ENCODE measurements around the gene SNW1.
A peak's percentile ranks its signal among the peaks of the same experiment; 100 is the strongest.
"Not testable (repeated sequence)": the region's sequence is repeated elsewhere in the genome, so short reads cannot be mapped to it uniquely, and the experiment has no call there.

SNW1 gene

DNA sequence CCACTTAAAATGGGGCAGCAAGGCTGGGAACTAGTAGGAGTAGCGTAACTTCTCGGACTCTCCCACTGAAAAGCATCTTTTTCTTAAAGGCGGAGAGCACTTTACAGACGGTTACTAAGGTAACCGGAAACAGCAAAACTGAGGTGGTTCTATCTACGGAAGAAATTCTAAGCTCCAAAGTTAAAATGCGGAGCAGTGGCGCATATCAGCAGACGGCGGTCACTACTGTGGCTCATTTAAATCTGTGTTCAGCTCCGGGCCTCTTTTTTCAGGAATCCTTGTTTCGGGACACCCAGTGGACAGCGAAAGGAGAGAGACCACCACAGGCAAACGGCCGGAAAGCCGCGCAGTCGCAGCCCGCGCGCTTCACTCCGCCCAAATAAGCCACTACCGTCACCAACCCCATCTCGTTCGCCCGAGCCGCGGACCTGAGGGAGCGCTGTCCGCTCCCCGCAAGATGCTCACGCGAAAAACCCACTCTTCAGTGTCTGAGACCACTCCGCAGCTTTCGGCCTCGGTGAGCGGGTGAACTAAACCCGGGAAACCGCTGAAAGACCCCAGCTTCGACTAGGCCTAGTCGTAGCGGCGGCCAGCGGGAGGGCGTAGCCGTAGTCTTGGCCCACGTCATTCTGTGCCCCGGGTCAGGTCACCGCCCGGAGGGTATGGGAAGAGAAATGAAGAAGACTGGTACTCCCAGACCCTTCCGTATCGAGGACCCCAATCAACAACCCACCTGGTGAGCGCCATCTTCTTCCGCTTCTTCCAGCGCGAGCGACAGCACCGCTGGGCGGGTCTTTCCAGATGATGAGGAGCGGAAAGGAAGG lies at the start of gene SNW1:
SNW1 (minus strand) TSS at position 776 of the 824 bp plus-strand sequence; CDS start at position 747, 29 bp downstream.
- peak; percentile 87 for DNase-seq

DNA sequence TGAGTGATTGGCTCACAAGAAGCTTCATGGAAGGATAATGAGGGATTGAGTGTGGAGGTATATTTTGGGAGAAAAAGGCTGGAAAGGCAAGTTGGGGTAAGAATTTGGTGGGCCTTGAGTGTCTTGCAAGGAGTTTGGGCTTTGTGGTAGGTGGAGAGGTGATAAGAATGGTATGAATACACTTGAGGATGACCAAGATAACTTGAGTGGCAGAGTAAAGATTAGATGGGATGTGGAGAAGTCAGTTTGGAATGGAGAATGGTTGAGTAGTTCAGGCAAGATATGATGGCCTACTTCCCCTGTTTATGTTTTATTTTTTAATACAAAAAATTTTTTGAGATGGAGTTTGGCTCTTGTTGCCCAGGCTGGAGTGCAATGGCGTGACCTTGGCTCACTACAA lies 48.1 kb upstream of the SNW1 start:
- DNase-seq: no peak

DNA sequence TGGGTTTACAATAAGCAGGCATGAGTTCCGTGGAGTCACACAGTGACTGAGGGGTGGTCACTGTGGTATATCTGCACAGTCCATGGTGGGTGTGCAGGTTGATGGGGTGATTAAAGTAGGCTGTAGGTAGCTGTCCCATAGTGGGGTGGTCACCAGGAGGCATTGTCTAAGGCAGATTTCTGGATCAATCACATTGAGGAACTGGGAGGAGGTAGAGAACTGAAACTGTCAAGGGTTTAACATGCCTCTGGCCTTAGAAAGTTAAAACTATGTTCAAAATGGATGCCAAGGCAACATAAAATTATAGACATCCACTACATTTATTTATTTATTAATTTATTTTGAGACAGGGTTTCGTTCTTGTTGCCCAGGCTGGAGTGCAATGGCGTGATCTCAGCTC lies 47.3 kb upstream of the SNW1 start:
- DNase-seq: no peak

DNA sequence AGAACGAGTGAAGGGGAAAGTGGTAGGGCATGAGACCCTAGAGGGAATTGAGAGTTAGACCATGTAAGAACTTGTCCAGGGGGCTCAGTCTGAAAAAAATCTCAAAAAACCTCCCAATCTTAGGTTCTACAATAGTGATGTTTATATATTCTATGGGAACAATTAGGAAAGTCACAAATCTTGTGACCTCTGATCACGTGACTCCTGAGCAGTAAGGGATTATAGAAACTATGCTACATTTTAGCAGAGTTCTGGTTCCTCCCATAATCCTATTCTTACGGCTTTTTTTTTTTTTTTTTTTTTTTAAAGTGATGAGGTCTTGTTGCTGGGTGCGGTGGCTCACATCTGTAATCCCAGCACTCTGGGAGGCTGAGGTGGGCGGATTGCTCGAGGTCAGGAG lies 44.8 kb upstream of the SNW1 start:
- DNase-seq: no peak

DNA sequence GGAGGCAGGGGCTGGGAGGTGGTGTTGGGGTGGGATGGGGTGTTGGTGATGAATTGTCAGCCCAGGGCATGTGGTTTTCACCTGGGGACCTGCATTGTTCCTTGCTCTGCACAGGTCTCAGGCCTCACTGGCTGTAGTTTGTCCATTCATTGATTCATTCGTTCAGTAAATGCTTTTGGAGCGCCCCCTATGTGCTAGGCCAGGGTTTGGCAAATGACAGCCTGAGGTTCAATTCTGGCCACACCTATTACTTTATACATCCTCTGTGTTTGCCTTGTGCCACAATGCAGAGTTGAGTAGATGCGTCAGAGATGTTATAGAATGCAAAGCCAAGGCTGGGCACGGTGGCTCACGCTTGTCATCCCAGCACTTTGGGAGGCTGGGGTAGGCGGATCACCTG lies 43.6 kb upstream of the SNW1 start:
- no peak for DNase-seq

DNA sequence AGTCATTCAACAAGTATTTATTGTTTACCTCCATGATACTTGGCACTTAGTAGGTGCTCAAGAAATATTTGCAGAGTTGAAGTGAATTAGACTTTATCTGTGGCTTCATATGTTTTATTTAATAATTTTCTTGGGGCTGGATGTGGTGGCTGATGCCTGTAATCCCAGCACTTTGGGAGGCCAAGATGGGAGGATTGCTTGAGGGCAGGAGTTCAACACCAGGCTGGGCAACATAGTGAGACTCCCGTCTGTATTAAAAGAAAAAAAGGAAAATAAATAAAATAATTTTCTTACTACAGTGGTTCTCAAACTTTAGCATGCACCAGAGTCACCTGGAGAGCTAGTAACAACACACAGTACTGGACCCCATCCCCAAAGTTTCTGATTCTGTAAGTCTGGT lies 39.9 kb upstream of the SNW1 start:
- DNase-seq: no peak

DNA sequence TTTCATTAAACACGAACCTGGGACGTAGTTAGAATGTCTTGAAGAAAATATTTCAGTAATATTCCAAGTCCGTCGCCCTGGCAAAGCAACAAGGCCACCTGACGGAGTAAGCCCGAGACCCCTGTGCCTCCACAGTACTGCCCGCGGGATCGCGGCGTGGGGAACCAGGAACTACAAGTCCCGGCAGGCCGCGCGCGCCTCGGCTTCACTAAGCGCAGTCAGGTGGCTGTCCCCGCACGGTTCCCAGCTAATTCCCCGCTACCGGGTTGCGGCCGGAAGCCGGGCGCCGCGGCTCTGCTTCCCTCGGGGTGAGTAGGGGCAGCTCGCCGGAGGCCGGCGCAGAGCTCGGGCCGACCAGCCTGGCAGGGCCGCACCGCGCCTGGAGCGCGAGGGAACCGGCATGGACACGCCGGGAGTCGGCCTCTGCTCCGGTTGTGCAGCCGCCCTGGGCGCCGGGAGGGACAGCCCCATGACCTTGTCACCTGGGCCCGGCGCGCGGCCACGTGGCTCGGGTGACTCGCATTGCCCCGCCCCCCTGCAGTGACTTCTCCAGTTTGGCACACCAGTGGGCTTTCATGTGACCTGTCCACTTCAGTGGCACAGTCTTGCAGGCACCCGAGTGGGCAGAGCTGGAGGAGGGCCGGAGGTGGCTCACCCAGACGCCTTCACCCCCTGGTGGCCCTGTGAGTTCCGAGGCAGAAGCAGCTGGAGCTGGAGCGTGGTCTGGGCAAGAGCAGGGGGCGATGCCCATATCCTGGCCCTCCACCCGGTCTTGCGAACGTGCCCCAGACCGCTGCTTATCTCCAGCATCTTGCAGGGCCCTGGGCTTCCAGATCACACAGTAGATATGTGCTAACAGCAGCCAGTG lies 39.1 kb upstream of the SNW1 start, which contains the start of gene ADCK1:
ADCK1 (plus strand) TSS at position 247 of the 868 bp plus-strand sequence. CDS start 18,870 bp downstream, outside the sequence.
- DNase-seq: peak; percentile 78

DNA sequence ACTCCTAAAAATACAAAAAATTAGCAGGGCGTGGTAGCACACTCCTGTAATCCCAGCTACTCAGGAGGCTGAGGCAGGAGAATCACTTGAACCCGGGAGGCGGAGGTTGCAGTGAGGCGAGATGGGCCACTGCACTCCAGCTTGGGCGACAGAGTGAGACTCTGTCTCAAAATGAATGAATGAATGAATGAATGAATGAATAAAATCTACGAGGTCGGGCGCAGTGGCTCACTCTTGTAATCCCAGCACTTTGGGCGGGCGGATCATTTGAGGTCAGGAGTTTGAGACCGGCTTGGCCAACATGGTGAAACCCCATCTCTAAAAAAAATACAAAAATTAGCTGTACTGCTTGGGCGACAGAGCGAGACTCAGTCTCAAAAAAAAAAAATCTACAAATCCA lies 38.5 kb upstream of the SNW1 start:
- DNase-seq: not testable (repeated sequence)

DNA sequence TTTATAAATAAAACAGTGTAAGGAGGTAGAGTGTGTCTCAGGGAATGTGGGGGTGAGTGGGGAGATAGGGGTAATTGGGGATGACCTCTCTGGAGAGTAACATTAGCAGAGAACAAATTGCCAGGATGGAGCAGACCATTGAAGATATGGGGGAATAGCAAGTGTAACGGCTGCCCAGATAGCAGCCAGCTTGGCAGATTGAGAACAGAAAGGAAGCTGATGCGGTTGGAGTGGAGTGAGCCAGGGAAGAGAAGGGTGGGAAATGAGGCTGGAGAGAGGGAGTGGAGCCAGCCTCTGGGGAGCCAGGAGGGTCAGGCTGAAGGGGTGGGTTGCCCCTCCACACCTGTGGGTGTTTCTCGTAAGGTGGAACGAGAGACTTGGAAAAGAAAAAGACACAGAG lies 33.4 kb upstream of the SNW1 start:
- DNase-seq: no peak

DNA sequence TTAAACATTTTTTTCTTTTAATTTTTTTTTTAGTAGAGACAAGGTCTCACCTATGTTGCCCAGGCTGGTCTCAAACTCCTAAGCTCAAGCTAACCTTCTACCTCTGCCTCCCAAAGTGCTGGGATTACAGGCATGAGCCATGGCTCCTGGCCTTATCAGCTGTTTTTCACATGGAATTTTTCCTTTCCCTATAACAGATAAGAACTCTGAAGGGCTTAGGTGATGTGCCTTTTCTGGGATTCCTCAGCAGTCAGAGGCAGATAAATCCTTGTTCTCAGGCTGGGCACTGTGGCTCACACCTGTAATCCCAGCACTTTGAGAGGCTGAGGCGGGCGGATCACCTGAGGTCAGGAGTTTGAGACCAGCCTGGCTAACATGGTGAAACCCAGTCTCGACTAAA lies 32.3 kb upstream of the SNW1 start:
- DNase-seq: not testable (repeated sequence)

DNA sequence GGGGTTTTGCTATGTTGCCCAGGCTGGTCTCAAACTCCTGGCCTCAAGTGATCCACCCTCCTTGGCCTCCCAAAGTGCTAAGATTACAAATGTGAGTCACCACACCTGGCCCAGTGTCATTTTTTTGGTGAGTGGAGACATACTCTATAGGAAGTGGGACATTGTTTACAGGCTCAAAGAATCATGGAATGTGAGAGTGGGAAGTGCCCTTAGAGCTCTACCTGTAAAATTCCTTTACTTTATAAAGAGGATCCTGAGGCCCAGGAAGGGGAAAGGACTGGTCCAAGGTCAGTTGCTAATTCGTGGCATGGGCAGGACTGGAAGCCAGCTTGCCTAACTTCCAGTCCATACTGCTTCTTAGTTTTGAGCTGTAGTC lies 30.3 kb upstream of the SNW1 start:
- no peak for DNase-seq

DNA sequence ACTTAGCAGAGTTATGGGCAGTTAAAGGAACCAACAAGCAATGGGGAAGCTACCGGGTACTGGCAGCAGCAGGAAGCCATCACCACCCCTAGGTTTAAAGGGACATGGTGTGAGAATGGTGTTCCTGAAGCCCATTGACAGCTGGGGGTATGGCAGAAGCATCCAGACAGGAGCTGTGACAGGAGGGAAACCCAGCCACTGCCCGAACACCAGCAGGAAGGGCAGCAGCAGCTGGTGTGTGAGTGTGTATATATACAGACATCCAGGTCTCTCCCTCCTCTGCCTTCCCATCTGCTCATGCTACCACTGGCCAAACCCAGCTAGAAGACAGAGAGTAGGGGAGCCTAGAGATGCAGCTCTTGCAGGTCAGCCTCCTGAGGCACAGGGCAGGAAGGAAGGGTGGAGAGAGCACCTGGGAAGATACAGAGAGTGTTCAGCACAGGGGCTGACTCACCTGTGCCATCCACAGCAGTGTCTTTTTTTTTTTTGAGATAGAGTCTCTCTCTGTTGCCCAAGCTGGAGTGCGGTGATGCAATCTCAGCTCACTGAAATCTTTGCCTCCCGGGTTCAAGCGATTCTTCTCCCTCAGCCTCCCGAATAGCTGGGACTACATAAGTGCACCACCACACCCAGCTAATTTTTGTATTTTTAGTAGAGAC lies 29.7 kb upstream of the SNW1 start:
- no peak for DNase-seq

DNA sequence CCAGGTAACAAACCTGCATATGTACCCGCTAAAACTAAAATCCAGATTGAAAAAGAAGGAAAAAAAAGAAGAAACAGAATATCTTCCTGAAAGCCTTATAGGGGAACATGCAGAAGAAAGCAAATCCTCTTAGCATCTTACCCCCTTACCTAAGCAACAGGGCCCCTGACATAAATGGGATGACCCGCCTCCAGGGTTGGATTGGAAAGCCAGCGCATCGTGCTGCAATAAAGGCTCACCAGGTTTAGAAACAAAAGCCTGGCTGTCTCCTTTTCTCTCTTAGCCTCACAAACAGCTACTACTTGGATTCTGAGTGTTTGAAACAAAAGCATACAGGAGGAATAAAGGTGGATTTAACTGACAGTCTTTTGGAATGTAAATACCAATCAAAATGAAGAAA lies 25.2 kb upstream of the SNW1 start:
- DNase-seq: no peak

DNA sequence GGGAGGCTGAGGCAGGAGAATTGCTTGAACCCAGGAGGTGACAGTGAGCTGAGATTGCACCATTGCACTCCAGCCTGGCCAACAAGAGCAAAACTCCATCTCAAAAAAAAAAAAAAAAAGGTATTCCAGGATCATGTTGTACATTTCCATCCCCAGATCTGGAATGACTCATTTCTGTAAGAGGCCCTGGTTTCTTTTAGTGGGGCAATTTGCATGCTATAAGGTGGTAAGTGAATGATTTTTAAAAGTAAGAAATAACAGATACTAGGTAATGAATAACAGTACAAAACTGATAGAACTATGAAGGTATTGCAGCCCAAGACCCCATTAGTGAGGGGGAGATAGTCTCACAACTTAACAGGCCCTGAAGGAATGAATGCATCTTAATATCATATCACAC lies 21.2 kb upstream of the SNW1 start:
- DNase-seq: no peak

DNA sequence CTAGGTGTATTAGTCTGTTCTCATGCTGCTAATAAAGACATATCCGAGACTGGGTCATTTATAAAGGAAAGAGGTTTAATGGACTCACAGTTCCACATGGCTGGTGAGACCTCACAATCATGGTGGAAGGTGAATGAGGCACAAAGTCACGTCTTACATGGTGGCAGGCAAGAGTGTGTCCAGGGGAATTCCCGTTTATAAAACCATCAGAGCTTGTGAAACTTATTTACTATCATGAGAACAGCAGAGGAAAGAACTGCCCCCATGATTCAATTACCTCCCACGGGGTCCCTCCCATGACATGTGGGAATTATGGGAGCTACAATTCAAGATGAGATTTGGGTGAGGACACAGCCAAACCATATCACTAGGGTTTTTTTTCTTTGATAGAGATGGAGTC lies 13.0 kb upstream of the SNW1 start:
- DNase-seq: not testable (repeated sequence)

DNA sequence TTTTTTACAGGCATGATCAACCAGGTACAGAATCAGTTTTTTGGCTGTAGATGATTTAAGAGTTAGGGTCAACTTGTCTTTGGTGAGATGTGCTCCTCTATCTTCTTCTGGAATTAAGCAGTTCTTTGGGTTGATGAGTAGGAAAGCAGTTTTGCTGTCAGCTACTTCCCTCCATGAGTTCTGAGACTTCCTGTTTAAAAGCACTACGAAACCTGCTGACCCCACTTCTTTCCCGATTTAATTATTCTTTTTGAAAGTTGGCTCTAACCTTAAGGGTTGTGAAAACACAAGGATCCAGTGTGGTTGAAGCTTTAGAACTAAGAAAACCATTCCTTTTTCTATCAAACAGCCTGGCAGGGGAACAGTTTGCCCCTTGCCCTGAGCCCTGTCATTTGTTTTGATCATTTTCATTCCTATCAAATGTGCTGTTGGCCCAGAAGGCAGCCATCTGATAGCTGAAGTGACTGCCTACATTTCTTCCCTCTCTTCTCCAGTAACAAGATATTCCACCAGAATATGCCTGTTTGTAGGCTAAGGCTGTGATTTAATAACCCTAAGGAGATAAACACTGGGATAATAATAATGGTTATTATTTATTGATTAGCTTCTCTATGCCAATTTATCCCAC lies 7.6 kb upstream of the SNW1 start:
- not testable (repeated sequence) for DNase-seq

DNA sequence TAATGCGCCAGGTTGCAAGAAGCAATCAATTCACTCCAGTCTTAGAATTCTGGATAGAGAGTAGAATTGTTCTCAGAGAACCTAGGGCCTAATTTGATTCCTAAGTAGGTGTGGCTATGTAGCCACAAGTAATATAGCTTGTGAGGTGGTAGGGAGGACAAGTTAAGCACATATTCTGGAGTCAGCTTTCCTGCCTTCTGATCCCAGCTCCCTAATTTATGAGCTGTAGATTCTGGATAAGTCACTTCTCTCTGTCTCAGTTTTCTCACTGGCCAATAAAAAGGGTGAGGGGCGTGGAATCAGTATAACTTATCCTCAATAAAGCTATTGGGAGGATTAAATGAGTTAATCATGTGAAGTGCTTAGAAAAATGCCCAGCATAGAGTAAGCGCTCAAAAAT lies 3.0 kb upstream of the SNW1 start:
- no peak for DNase-seq

DNA sequence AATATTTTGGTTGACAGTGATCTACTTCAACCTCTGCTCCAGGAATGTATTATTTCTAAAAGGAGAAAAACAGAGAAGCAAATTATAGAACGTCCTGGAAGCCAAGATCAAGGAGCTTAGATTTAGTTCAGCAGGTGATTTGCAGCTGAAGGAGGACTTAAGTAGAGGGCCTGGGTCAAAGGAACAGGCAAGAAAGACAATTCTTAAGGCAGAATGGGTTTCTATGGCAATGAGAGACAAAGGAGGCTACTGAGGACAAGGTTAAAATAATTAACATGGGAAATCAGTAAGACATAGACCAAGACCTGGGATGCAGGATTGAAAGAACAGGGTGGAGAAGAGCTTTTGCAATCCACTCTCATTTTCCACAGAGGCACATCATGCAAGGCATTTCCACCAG lies 2.4 kb upstream of the SNW1 start:
- DNase-seq: no peak

DNA sequence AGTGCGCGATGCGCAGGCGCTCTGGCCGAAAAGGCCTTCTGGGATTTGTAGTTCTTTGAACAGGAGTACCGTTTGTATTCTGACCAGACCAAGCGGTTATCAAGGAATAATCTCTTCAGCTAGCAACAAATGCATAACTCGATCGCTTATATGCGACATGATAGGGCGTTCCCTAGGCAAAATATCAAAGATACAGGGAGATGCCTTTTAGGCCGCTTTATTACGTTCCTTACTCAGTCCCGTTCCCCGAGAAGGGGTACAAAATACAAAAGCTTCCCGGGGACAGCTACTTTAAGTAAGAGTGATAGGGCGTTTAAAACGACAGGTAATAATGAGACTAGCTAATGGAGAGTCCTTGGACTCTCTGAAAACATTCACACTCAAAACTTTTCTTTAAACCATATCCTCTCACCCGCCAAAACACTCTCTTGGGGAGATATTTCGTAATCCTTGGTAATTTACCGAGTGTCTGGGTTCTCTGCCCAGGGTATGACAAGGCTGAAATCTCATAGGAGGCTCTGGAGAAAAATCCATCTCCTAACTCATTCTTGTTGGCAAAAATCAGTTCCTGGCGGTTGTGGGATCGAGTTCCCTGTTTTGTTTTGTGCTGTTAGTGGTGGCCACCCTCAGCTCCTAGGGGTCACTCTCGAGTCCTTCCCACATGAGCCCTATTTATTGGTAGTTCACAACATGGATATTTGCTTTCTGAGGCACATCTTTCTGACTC lies 412 bp upstream of the SNW1 start:
- DNase-seq: no peak

DNA sequence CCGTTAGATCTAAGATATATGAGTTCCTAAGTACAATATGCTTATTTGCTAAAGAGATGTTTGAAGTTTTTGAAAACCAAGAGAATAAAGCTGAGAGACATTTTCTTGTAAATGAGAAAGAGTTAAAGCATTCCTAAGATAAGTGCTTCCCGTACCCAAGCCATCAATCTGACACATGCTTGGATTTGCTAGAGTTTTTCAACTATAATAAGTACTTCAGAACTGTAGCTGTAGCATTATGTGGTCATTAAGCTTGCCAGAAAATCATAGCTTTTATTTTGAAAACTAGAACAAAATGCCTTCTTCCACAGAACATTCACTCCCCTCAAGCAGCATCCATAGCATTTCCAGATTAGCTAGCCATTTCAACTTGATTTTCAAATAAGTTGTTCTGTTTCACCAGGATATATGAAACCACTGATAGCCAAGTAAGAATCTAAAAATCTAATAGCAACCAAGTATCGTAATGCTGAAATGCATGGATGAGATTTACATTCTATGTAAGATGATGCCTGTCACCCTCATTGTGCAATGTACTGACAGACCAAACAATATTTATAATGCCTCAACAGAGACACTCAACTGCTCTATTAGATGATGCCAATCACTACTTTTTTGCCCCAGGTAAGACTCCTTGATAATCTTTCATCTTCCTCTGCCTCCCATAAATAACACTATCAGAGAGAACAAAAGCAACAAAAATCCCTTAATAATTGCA lies 8.0 kb downstream of the SNW1 start:
- no peak for DNase-seq

DNA sequence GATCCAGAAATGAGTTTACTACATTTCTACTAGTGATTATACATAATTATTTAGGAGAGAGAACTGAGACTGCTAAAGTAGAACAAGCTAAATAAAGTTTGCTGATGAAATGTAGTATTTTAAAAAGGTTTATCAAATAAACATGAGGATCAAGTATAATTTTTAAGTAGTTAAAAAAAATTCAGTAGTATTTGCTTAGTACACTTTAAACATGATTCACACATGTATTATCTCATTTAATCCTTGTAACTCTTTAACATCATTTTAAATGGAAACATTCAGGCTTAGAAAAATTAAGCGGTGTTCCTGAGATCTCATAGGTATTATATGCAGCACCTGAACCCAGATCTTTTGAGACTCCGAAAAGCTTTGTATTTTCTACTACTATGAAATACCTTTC lies 8.7 kb downstream of the SNW1 start:
- no peak for DNase-seq

DNA sequence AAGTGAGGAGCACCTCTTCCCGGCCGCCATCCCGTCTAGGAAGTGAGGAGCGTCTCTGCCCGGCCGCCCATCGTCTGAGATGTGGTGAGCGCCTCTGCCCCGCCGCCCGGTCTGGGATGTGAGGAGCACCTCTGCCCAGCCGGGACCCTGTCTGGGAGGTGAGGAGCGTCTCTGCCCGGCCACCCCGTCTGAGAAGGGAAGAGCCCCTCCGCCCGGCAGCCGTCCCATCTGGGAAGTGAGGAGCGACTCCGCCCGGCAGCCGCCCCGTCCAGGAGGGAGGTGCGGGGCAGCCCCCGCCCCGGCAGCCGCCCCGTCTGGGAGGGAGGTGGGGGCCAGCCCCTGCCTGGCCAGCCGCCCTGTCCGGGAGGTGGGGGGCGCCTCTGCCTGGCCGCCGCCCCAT lies 13.5 kb downstream of the SNW1 start:
- DNase-seq: not testable (repeated sequence)
